DND-41 (cell line): ENCODE measurements around the gene CD99L2.

ENCODE experiments used
- EZH2 ChIP-seq: IDR thresholded peaks from 3 replicates; pipeline ENCODE4 v1.6.1; 2012; ENCODE audit warnings: borderline replicate concordance, low read depth, mild to moderate bottlenecking, moderate library complexity, low read length, inconsistent platforms; ENCODE audit not compliant: severe bottlenecking
- TF ChIP-seq, protein P1 (sequence below): IDR thresholded peaks from 2 replicates; pipeline ENCODE4 v1.5.1; 2012; ENCODE audit warnings: borderline replicate concordance, low read length, moderate library complexity, mild to moderate bottlenecking; ENCODE audit not compliant: poor library complexity, severe bottlenecking; ENCODE audit errors: extremely low read depth

DNA sequence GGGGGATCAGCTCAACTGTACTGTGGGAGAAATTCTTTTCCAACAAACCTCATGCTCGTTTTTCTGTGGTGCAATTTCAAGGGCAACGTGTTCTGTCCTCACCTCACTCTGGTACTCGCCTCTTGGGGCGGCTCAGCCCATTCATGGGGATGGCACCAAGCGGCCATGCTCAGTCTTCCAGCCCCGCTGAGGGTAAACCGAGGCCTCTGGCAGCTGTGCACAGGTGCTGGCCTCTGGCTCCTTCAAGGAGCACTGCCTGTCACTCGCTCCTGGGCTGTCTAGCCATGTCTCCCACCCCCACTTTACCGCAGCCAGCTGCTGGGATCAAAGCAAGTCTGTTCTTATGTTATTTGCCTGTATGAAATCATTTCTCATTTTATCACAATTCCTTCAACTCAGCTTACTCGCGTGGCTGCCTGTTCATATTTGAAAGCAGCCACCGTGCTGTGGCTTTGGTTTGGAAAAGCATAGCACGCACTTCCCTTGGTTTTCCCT is 135.1 kb downstream of the CD99L2 start:
- TF ChIP-seq, protein P1, sequence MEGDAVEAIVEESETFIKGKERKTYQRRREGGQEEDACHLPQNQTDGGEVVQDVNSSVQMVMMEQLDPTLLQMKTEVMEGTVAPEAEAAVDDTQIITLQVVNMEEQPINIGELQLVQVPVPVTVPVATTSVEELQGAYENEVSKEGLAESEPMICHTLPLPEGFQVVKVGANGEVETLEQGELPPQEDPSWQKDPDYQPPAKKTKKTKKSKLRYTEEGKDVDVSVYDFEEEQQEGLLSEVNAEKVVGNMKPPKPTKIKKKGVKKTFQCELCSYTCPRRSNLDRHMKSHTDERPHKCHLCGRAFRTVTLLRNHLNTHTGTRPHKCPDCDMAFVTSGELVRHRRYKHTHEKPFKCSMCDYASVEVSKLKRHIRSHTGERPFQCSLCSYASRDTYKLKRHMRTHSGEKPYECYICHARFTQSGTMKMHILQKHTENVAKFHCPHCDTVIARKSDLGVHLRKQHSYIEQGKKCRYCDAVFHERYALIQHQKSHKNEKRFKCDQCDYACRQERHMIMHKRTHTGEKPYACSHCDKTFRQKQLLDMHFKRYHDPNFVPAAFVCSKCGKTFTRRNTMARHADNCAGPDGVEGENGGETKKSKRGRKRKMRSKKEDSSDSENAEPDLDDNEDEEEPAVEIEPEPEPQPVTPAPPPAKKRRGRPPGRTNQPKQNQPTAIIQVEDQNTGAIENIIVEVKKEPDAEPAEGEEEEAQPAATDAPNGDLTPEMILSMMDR = no peak
- TF ChIP-seq EZH2 = no peak
